Cardiac muscle cell (in vitro differentiated cells and primary cell): ENCODE results near the gene SNX4. TPM values are rescaled to one million over a fixed set of nuclear protein-coding genes. Genes with fewer than 3 reads are reported as not detected.

ENCODE experiments used
- DNase-seq, 2 donors: peaks; one replicate each; pipeline versions ENCODE4 v3.0.0 to v3.0.0-alpha.2; 2010 to 2017; ENCODE audit warnings: low read depth in 1 of 2, low spot score in 1 of 2
- H3K27ac ChIP-seq: fragments of 200-600 bp; sonication (generic); 2 replicates; pipeline ENCODE4 v1.5.1; 2016
- H3K27me3 ChIP-seq: fragments of 200-600 bp; sonication (generic); 2 replicates; pipeline ENCODE4 v1.6.0; 2016; ENCODE audit warnings: control low read depth
- H3K36me3 ChIP-seq: fragments of 200-600 bp; sonication (generic); 2 replicates; pipeline ENCODE4 v1.5.1; 2016; ENCODE audit warnings: control low read depth
- H3K4me1 ChIP-seq: fragments of 200-600 bp; sonication (generic); 2 replicates; pipeline ENCODE4 v1.8.1; 2017; ENCODE audit warnings: low read depth, mild to moderate bottlenecking, mixed run types
- H3K4me3 ChIP-seq: fragments of 200-600 bp; sonication (generic); 2 replicates; pipeline ENCODE4 v1.5.1; 2016; ENCODE audit warnings: mild to moderate bottlenecking
- H3K9me3 ChIP-seq: fragments of 200-600 bp; sonication (generic); 2 replicates; pipeline ENCODE4 v1.5.1; 2017; ENCODE audit warnings: low read depth, mild to moderate bottlenecking, control low read depth
- CTCF ChIP-seq: IDR thresholded peaks from 2 replicates; pipeline ENCODE4 v1.5.1; 2012; ENCODE audit warnings: low read depth, mild to moderate bottlenecking, low read length
- polyA plus RNA-seq: library from polyadenylated mRNA; unstranded; fragments of >200 nt; fragmentation: Nextera tagmentation; extraction: Ambion mirVana; gene quantifications from 2 replicates; pipeline ENCODE4 v1.2.1, GENCODE V29; 2016
- total RNA-seq: library from RNA; depleted of rRNA; stranded (reverse); fragments of >200 nt; gene quantifications from 2 replicates; pipeline ENCODE4 v1.2.3, GENCODE V29; 2016

The SNX4 gene
- total and polyA plus RNA-seq, 2 experiments from 2014 or later, result 43.5 to 63.8 TPM

- H3K9me3 ChIP-seq, result no peaks in the 10 kb centered on the region
- peaks cover 12% of the 10 kb centered on the region for H3K36me3 ChIP-seq
- H3K4me1 ChIP-seq, result no peaks in the 10 kb centered on the region
- DNase-seq, result no peak
- no peaks in the 10 kb centered on the region for H3K27me3 ChIP-seq
- no peak for TF ChIP-seq CTCF
- no peak overlapping the region for H3K4me3 ChIP-seq
- H3K27ac ChIP-seq, result no peak overlapping the region
Measured at GRCh38 chr3:125515421-125515820, 4.6 kb downstream of the SNX4 start.

- DNase-seq, result no peak
- H3K36me3 ChIP-seq, result peaks cover 12% of the 10 kb centered on the region
- no peak overlapping the region for H3K4me3 ChIP-seq
- H3K4me1 ChIP-seq, result no peaks in the 10 kb centered on the region
- H3K9me3 ChIP-seq, result no peaks in the 10 kb centered on the region
- TF ChIP-seq CTCF, result no peak
- no peaks in the 10 kb centered on the region for H3K27me3 ChIP-seq
- H3K27ac ChIP-seq, result no peak overlapping the region
Measured at GRCh38 chr3:125513490-125514115, 6.4 kb downstream of the SNX4 start.

- no peaks in the 10 kb centered on the region for H3K9me3 ChIP-seq
- H3K27me3 ChIP-seq, result no peaks in the 10 kb centered on the region
- peak in 1 of 2 donors; percentile 59 for DNase-seq
- H3K4me1 ChIP-seq, result no peaks in the 10 kb centered on the region
- H3K36me3 ChIP-seq, result peaks cover 12% of the 10 kb centered on the region
- no peak overlapping the region for H3K4me3 ChIP-seq
- no peak overlapping the region for H3K27ac ChIP-seq
- TF ChIP-seq CTCF, result no peak
Measured at GRCh38 chr3:125512135-125512920, 7.7 kb downstream of the SNX4 start.

- Histone ChIP-seq H3K4me3 (no peak overlapping the region), H3K27me3 (no peaks in the 10 kb centered on the region), H3K27ac (no peak overlapping the region), H3K4me1 (no peaks in the 10 kb centered on the region), H3K9me3 (no peaks in the 10 kb centered on the region), H3K36me3 (peaks cover 12% of the 10 kb centered on the region)
- DNase-seq, result no peak
- no peak for TF ChIP-seq CTCF
Measured at GRCh38 chr3:125511420-125512118, 8.4 kb downstream of the SNX4 start.

GRCh38 chr3:125507128-125507527 is 12.9 kb downstream of the SNX4 start:
- no peak for TF ChIP-seq CTCF
- Histone ChIP-seq H3K4me3 (no peak overlapping the region), H3K27me3 (no peaks in the 10 kb centered on the region), H3K27ac (no peak overlapping the region), H3K9me3 (no peaks in the 10 kb centered on the region), H3K4me1 (no peaks in the 10 kb centered on the region), H3K36me3 (peaks cover 9% of the 10 kb centered on the region)
- DNase-seq, result no peak
